NCI-H128 (cell line): ENCODE measurements around the gene CCDC91.

Source experiments
- DNase-seq: peaks from one replicate; lab custom pipeline; 2025; ENCODE audit not compliant: unreplicated experiment; lab: John Stamatoyannopoulos, UW

CCDC91 gene

GRCh38 chr12:28513983-28514382, 323.7 kb downstream of the CCDC91 start:
- no peak for DNase-seq

- DNase-seq = no peak
These were observed 326.8 kb downstream of the CCDC91 start for GRCh38 chr12:28517101-28517500.

- no peak for DNase-seq
These were observed 337.5 kb downstream of the CCDC91 start for GRCh38 chr12:28527631-28528249.

GRCh38 chr12:28535216-28535615, 345.0 kb downstream of the CCDC91 start:
- DNase-seq = no peak

GRCh38 chr12:28536088-28536487, 345.8 kb downstream of the CCDC91 start:
- DNase-seq = no peak

GRCh38 chr12:28537474-28537873, 347.2 kb downstream of the CCDC91 start:
- no peak for DNase-seq

- DNase-seq = no peak
These were observed 349.6 kb downstream of the CCDC91 start for GRCh38 chr12:28539691-28540323.

- DNase-seq = no peak
These were observed 350.1 kb downstream of the CCDC91 start for GRCh38 chr12:28540324-28540714.

- no peak for DNase-seq
These were observed 353.0 kb downstream of the CCDC91 start for GRCh38 chr12:28543021-28543890.

GRCh38 chr12:28550757-28551704, 360.8 kb downstream of the CCDC91 start:
- no peak for DNase-seq

- no peak for DNase-seq
These were observed 362.2 kb downstream of the CCDC91 start for GRCh38 chr12:28552251-28552970.

GRCh38 chr12:28555748-28556147, 365.5 kb downstream of the CCDC91 start:
- DNase-seq = no peak

- no peak for DNase-seq
These were observed 368.0 kb downstream of the CCDC91 start for GRCh38 chr12:28558250-28558649.

GRCh38 chr12:28563286-28563685, 373.0 kb downstream of the CCDC91 start:
- no peak for DNase-seq

GRCh38 chr12:28563936-28564335, 373.7 kb downstream of the CCDC91 start:
- no peak for DNase-seq

- DNase-seq = no peak
These were observed 377.9 kb downstream of the CCDC91 start for GRCh38 chr12:28568118-28568517.

- DNase-seq = no peak
These were observed 378.4 kb downstream of the CCDC91 start for GRCh38 chr12:28568704-28569103.

- no peak for DNase-seq
These were observed 379.6 kb downstream of the CCDC91 start for GRCh38 chr12:28569698-28570411.

- DNase-seq = no peak
These were observed 380.6 kb downstream of the CCDC91 start for GRCh38 chr12:28570811-28571210.
